Nephron progenitor cell (in vitro differentiated cells): Measurements from ENCODE around the gene NLRC5.

Experiments used
- DNase-seq: peaks from one replicate; pipeline ENCODE4 v3.0.0; 2021
- H3K27ac Mint-ChIP-seq: 2 replicates; pipeline ENCODE4 v1.8.0; 2021; ENCODE audit warnings: mild to moderate bottlenecking, moderate library complexity, mixed read lengths
- H3K27me3 Mint-ChIP-seq: 2 replicates; pipeline ENCODE4 v1.8.0; 2021; ENCODE audit warnings: mild to moderate bottlenecking, low read depth, mixed read lengths; ENCODE audit not compliant: poor library complexity
- H3K36me3 Mint-ChIP-seq: 2 replicates; pipeline ENCODE4 v1.8.0; 2021; ENCODE audit warnings: low read depth, mixed read lengths
- H3K4me1 Mint-ChIP-seq: 2 replicates; pipeline ENCODE4 v1.8.0; 2021; ENCODE audit warnings: mixed read lengths
- H3K4me3 Mint-ChIP-seq: 2 replicates; pipeline ENCODE4 v1.8.0; 2021; ENCODE audit warnings: mild to moderate bottlenecking, moderate library complexity, mixed read lengths
- H3K9me3 Mint-ChIP-seq: 2 replicates; pipeline ENCODE4 v1.8.0; 2021; ENCODE audit warnings: mild to moderate bottlenecking, moderate library complexity, mixed read lengths
- TF ChIP-seq, protein P1 (sequence below): fragments of 200-600 bp; sonication (generic); IDR thresholded peaks from 2 replicates; pipeline ENCODE4 v1.5.0; 2021; ENCODE audit warnings: antibody characterized with exemption

Gene NLRC5

DNA sequence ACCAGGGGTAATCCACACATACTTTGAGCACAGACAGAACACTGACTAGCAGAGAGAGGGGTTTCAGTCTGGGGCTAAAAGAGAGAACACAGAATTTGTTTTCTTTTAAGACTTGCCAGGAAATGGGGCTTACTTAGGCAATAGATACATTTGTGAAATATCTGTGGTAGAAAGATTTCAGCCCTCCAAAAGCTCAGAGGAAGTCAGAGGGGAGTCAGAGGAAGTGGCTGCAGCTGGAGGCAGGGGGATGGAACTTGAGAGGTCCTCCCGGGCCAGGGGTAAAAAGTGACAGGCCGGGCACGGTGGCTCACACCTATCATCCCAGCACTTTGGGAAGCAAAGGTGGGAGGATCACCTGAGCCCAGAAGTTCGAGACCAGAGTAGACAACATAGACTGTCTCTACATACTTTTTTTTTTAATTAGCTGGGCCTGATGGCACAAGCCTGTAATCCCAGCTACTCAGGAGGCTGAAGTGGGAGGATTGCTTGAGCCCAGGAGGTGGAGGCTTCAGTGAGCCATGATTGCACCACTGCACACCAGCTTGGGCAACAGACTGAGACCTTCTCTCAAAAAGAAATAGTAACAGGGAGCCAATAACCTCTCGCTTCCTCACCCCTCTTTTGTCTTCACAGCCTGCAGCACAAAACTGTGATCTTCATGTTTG is 49.9 kb downstream of the NLRC5 start:
- H3K9me3 Mint-ChIP-seq = peaks cover 14% of the 10 kb centered on the region
- no peak overlapping the region for H3K4me3 Mint-ChIP-seq
- peak overlapping the region; percentile 16 for H3K27ac Mint-ChIP-seq
- peaks cover 26% of the 10 kb centered on the region for H3K27me3 Mint-ChIP-seq
- DNase-seq = no peak
- TF ChIP-seq, protein P1, sequence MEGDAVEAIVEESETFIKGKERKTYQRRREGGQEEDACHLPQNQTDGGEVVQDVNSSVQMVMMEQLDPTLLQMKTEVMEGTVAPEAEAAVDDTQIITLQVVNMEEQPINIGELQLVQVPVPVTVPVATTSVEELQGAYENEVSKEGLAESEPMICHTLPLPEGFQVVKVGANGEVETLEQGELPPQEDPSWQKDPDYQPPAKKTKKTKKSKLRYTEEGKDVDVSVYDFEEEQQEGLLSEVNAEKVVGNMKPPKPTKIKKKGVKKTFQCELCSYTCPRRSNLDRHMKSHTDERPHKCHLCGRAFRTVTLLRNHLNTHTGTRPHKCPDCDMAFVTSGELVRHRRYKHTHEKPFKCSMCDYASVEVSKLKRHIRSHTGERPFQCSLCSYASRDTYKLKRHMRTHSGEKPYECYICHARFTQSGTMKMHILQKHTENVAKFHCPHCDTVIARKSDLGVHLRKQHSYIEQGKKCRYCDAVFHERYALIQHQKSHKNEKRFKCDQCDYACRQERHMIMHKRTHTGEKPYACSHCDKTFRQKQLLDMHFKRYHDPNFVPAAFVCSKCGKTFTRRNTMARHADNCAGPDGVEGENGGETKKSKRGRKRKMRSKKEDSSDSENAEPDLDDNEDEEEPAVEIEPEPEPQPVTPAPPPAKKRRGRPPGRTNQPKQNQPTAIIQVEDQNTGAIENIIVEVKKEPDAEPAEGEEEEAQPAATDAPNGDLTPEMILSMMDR = no peak
- peaks cover 15% of the 10 kb centered on the region for H3K4me1 Mint-ChIP-seq
- H3K36me3 Mint-ChIP-seq = no peaks in the 10 kb centered on the region

- TF ChIP-seq, protein P1 = no peak
- peaks cover 23% of the 10 kb centered on the region for H3K4me1 Mint-ChIP-seq
- DNase-seq = no peak
- peaks cover 22% of the 10 kb centered on the region for H3K27me3 Mint-ChIP-seq
- peak overlapping the region; percentile 55 for H3K27ac Mint-ChIP-seq
- no peaks in the 10 kb centered on the region for H3K36me3 Mint-ChIP-seq
- no peak overlapping the region for H3K4me3 Mint-ChIP-seq
- peaks cover 14% of the 10 kb centered on the region for H3K9me3 Mint-ChIP-seq
Measured at GRCh38 chr16:57041182-57042156, 52.1 kb downstream of the NLRC5 start.

DNA sequence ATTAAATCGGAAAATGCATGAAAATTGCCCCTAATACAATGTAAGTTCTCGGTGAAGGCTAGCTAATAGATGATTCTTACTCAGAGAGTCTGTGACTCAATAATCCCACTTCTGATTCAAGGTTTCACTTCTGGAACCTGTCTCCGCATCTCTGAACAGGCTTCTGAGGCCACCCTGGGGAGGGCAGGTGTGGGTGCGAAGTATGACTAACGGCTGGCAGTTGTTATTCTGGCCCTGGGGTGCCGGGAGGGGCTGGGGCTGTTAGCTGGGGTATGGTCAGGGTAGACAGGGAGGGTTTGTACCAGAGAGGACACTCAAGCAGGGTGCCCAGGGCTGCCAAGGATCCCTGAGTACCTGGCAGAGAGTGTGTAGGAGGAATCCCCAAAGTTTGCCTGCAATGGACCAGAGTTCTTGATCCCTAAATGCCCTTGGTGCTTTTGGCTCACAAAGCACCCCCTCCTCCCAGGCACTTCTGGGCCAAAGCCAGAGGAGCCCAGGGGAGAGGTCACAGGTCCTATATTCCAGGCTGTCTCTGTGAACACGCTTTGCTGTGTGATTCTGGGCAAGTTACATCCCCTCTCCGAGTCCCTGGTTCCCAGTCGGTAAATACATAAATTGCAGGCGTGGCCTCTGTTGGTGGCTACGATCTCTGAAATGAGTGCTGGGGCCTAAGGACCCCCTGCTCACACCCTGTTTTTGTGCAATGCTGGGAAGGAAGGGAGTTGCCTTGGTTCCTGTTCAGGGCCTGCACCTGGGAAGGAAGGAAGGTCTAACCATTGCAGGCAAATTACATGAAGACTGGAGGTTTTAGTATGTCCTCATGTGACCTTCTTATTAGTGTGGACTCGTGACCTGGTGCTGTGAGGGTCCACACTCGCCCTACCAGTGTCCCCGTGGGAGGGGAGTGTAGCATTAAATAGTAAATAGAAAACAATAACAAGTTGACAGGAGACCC is 53.1 kb downstream of the NLRC5 start:
- Mint-ChIP-seq H3K27ac (no peak overlapping the region), H3K27me3 (peaks cover 22% of the 10 kb centered on the region), H3K4me1 (peaks cover 21% of the 10 kb centered on the region), H3K4me3 (no peak overlapping the region), H3K36me3 (no peaks in the 10 kb centered on the region), H3K9me3 (peaks cover 14% of the 10 kb centered on the region)
- TF ChIP-seq, protein P1 = no peak
- DNase-seq = no peak

GRCh38 chr16:57043248-57043647 is 53.9 kb downstream of the NLRC5 start:
- TF ChIP-seq, protein P1 = no peak
- H3K36me3 Mint-ChIP-seq = no peaks in the 10 kb centered on the region
- H3K4me1 Mint-ChIP-seq = peaks cover 18% of the 10 kb centered on the region
- H3K27me3 Mint-ChIP-seq = peaks cover 22% of the 10 kb centered on the region
- H3K27ac Mint-ChIP-seq = no peak overlapping the region
- H3K4me3 Mint-ChIP-seq = no peak overlapping the region
- DNase-seq = no peak
- H3K9me3 Mint-ChIP-seq = peaks cover 14% of the 10 kb centered on the region

- H3K4me1 Mint-ChIP-seq = peaks cover 14% of the 10 kb centered on the region
- H3K27me3 Mint-ChIP-seq = peaks cover 12% of the 10 kb centered on the region
- H3K36me3 Mint-ChIP-seq = no peaks in the 10 kb centered on the region
- no peak overlapping the region for H3K27ac Mint-ChIP-seq
- TF ChIP-seq, protein P1 = no peak
- peak overlapping the region; percentile 15 for H3K4me3 Mint-ChIP-seq
- H3K9me3 Mint-ChIP-seq = peaks cover 13% of the 10 kb centered on the region
- no peak for DNase-seq
Measured at GRCh38 chr16:57044931-57045693, 55.8 kb downstream of the NLRC5 start.
